HG02588 (cell line): ENCODE measurements around the gene RIMKLA.

Source experiments
- ATAC-seq: cut with Tn5 transposase; IDR thresholded peaks from one replicate; pipeline ENCODE4 v1.9.1; 2021; ENCODE audit warnings: mild to moderate bottlenecking, moderate library complexity; ENCODE audit not compliant: unreplicated experiment

Gene RIMKLA

DNA sequence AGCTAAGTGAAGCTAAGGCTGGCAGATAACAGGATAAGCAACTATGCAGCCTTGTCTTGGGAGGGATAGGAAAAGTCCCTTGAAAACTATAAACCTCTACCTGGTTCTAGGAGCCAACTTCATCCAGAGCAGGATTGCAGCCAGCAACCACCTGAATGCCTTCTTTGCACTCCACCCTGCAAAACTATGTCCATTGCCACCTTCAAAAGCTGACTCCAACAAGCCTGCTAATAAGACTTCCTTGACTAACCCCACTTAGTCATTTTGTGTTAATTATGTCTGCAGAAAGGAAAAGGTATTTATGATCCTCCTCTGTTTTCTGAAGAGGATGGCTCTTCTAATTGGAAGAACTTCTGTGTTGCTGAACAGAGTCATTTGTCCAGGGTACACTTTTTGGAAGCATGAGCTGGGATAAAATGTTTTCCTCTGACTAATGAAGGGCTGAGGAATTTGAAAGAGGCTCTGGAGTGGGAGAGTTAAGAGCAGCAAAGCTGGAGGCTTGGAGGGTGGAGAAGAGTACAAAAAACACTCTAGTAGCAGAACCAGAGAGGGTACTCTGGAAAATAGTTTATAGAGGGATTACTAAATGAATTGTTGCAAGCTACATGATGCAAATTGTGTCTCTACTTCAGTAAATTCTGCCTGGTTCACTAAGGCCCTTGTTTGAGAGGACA, 9.6 kb upstream of the RIMKLA start:
- no peak for ATAC-seq

DNA sequence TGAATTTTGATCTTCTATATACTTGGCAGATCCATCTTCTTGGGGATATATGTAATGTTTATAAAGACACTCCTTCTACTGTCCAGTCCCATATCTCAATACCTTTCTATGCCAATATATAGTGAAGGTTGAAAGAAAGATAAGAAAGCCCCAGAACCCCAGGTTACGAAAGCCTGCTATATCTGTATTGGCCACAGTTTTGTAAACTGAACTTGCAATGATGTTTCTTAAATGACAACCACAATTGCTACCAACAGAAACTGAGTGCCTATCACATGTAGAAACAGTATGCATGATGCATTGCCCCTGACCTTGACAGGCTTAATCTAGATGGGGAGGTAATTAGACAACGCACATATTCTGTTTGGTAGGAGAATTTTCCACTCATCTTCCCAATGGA, 7.8 kb upstream of the RIMKLA start:
- ATAC-seq, result no peak

DNA sequence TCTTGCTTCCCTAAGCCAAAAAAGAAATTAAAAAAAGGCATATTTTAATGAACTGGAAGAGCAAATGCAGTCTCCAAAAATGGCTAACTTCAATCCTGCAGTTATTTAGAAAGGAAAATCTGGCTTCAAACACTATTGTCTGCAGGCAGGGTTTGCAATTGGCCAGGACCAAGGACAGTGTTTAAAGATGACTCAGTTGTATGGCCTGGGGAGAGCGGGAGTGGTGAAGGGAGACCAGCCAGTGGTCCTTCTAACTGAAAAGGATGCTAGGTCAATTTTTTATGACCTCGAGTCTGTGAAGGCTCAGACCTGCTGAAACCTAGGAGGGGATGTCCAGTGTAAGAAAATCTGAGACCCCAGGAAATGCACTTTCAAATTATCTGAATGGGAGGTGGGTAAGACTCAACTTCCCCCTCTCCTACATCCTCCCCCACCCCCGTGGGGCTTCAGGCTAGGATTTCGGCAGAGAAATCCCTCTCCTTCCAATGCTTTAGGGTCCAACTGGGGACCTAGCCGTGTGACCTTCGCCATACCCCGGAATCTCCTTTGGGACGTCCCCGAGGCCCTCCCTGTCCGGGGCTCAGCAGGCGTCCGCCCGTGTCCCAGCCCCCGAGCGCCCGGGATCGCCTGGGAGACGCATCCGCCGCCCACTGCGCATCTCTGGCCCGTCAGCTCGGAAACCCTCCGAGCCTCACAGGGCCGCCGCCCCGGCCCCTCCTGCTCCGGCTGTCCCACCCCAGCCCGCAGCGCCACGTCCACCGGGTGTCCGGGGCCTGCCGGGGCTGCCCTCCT, 602 bp upstream of the RIMKLA start:
- peak; percentile 41 for ATAC-seq

DNA sequence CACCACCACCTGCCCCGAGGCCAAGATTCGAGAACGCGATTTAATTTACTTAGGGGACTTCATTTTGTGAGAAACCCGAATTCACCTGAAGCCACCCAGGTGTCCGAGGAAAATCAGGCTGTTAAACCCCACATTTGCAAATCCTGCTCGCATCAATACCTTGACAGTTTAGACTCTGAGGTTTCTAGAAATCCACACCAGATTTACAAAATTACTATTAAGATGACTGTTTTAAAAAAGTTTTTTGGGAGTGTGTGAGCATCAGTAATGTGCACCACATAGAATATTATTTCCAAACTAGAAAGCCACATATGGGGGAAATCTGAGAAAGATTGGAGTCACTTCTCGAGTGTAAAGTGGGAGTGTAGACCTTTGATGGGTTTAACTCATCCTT, 685 bp downstream of the RIMKLA start:
- no peak for ATAC-seq

DNA sequence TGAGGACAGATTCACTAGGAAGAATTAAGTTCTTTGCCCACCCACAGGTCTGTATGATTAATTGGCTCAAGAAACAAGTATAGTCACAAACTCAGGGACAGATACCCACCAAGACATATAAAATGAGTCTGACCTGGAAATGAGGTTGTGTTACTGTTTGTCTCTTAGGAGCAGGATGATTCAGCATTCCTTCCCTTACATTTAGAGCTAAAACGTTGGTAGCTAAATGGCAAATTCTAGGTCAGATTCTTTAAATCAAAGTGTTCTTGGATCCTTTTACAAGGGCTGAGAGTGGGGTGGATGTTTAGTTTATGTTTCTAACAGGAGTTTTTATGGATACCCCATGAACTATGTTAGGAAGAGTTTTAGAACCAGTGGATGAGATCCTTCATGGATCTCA, 4.7 kb downstream of the RIMKLA start:
- ATAC-seq, result no peak

DNA sequence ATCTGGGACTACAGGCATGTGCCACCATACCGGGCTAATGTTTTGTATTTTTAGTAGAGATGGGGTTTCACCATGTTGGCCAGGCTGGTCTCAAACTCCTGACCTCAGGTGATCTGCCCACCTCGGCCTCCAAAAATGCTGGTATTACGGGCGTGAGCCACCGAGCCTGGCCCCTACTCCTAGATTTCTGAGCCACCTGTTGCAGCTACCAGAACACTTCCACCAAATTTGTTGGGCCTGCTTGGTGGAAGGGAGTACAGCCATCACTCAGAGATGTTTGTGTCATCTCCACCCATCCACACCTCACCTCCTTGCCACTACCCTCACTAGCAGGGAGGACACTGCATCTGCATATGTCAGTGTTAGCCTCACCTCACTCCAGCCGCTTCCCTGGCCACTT, 5.5 kb downstream of the RIMKLA start:
- ATAC-seq, result no peak

DNA sequence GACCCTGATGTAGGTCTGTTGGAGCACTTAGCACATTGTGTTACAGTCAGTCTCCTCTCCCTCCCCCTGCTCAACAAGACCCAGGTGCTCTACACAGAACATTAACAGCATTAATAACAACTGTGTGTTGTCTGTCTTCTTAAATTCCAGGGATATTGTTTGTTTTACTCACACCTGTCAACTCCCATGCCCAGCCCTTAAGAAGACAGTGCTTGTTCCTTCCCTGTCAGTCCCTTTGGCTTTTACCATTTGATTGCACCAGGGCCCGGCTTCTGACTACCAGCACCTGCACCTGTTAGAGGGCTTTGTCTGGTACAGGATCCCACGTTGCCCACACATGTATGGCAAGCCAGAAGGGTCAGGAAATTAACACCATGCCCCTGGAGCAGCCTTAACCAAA, 11.7 kb downstream of the RIMKLA start:
- ATAC-seq, result no peak

DNA sequence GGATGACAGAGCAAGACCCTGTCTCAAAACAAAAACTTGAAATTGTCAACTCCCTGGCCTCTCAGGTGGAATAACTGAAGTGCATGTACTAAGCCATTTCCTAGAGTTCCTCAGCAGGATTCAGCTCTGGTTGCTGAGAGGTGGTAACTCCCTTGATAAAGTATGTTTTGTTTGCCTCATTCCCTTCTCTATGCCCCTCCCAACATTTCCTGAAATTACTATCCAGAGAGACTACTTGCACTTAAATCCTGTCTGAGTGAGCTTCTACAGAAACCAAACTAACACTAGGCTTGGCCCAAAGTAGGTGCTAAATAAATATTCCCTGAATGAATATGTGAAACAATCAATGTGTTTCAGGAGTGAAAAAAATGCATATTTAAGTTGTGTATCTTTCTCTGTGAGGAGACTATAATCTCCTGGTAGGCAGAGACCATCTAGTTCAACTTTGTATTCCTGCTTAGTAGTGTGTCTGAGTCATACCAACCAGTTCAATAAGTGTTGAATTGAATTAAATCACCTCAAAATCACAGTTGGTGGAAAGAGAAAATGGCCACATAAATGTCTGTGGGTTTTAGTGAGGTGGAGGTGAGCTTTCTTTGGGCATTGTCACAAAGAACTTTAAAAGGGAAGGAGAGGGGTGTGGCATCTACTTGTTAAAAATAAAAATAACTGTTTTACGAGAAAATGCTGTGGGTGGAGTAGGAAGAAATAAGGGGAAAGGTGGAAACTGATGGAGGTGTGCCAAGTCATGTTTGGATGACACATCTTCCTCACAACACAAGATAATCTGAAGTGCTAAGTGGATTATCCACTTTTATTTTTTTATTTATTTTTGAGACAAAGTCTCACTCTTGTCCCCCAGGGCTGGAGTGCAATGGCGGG, 12.6 kb downstream of the RIMKLA start:
- ATAC-seq, result no peak

DNA sequence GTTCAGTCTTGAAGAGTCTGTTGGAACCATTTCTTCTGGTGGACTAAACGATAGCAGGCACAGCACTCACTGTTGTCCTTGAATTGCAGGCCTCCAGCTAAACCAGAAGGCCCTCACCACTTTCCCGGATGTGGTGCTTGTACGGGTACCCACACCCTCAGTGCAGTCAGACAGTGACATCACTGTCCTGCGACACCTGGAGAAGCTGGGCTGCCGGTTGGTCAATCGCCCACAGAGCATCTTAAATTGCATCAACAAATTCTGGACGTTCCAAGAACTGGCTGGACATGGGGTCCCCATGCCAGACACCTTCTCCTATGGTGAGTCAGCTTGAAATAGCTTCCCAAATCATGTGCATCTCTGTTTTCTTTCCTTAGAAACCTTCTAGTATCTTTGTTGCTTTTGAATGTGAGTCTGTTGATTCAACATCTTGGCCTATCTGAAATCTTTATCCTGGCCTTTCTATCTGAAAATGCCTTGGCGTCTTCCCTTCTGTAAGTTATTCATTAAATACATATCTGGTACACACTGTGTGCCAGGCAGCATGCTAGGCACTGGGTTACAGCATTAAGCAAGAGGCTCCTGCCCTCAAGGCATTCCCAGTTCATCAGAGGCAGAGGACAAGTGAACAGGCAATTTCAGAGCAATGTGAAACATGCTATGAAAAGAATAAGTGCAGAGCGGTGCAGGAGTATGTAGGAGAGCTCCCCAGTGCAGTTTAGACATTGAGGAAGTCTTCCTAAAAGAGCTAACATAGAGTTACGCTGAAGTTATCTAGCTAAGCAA, 18.9 kb downstream of the RIMKLA start:
- ATAC-seq, result no peak

DNA sequence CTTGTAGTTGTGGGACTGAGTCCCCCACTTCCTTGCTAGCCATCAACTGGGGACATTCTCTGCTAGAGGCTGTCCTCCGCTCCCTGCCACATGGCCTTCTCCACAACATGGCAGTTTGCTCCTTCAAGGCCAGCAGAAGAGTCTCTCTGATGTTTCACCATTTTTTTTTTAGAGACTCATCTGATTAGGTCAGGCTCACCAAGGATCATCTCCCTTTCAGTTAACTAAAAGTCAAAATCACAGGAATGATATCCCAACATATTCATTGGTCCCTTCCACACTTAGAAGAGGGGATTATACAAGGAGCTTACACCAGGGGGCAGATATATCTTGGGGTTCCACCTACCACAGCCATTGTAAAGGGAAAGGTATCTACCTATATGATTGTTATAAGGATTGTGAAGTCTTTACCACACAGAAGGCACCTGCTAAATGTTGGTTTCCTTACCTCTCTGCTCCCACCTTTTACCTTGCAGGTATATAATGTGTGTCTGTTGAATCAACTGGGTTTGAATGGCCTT, 23.3 kb downstream of the RIMKLA start:
- no peak for ATAC-seq

DNA sequence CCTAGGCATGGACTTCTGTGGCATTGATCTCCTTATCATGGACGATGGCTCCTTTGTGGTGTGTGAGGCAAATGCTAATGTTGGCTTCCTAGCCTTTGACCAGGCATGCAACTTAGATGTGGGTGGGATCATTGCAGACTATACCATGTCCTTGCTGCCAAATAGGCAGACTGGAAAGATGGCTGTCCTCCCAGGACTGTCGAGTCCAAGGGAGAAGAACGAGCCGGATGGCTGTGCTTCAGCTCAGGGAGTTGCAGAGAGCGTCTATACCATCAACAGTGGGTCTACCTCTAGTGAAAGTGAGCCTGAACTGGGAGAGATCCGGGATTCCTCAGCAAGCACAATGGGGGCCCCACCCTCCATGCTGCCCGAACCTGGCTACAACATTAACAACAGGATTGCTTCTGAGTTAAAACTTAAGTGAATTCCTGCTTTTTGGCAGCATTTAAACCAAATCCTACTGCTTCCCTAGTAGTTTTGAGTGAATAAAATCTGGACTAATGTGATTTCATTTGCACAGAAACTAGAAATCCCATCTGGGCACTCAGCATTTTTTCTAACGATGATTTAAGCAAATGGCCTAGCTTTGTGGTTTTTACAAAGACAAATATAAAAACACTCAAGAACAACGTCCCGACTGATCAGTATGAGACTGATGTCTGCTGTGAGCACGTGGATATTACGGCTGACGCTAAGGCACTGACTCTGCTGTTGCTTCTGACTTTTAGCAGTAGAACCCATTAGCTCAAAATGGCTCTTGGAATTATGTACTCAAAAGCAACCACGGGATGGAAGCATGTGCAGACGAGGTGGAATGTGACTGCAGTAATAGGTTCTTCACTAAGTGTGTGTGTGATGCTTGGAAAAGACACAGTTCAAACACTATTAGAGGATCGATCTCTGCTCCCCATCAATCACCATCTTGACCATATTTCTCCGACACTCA, 34.2 kb downstream of the RIMKLA start:
- no peak for ATAC-seq

DNA sequence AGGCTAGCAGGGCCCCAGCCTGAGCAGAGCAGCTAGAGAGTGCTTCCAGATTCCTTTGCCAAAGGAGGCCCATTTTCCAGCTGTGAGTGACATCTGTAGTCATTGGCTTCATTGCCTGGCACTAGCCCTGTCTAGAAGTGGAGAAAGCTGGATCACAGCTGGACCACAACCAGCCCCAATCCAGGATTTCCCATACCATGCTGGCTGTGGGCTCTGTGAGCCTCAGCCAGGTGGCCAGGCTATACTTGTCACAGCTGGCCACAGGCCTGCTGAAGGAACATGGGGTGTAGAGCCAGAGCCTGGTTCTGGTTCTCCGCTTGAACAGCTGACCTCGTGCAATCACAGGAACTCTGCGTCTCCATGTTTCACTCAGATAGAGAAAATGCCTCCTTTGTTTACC, 36.6 kb downstream of the RIMKLA start:
- no peak for ATAC-seq

DNA sequence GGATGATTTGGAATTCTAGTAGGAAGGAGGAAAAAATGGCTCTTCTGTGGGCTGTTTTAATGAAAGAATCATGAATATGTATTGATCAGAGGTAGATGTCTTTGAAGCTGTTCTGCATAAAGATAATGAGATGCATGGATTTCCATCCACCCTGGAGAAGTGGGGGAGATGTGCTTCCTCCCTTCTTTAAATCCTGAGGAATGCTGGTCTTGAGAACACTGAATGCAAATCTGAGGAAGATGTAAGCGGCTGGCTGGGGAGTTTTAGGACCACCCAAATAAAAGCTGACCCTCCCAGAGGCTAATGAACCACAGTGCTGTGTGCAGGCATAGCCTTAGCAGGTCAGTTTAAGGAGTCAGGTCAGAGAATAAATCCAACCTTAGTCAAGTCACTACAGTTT, 37.9 kb downstream of the RIMKLA start:
- ATAC-seq, result no peak

DNA sequence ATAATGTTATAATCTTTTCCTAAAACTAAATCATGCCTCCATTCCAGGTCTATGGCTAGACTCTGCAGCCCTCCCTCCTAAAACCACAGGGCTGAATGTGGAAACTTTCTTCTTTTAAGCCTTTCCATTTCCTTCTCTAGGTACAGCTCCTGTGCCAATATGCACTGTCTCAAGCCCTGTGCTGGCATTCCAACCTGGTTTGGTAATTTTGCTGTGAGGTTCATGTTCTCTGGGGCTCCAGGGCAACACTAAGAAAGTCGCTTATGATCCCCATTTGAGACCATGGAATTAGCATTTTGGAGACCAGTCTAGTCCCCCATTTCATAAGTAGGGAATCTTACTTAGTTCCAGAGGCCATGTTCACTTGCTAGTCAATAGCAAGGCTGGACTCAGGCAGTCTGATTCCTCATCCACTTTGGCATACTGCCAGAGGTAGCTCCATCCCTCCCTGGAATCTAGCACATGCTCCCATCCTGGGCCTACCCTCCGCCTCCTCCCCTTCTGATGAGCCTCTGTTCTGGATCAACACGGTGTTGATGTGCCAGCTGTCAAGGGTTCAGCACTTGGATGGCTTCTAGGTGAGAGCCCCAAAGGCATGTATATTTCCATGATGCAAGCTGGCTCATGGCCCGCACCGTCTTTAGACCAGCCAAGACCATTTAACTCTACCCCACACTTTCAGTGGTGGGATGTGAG, 38.7 kb downstream of the RIMKLA start:
- no peak for ATAC-seq

DNA sequence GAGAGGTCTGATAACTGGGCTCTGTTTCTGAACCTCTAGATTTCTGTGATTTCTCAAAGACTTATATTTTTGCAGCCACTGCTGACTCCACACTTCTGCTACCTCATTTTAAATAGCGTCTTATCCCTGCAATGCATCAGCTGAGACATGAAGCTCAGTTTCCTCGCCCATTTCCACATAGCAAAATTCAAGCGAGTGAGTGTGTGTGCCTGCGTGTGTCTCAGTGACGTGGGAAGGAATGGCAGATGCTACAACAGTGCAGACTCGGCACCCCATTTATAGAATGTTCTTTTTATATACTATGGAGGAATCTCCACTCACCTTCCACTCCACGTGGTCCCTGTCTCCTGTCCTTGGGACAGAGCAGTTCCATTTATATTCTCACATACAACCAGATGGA, 39.5 kb downstream of the RIMKLA start:
- no peak for ATAC-seq

DNA sequence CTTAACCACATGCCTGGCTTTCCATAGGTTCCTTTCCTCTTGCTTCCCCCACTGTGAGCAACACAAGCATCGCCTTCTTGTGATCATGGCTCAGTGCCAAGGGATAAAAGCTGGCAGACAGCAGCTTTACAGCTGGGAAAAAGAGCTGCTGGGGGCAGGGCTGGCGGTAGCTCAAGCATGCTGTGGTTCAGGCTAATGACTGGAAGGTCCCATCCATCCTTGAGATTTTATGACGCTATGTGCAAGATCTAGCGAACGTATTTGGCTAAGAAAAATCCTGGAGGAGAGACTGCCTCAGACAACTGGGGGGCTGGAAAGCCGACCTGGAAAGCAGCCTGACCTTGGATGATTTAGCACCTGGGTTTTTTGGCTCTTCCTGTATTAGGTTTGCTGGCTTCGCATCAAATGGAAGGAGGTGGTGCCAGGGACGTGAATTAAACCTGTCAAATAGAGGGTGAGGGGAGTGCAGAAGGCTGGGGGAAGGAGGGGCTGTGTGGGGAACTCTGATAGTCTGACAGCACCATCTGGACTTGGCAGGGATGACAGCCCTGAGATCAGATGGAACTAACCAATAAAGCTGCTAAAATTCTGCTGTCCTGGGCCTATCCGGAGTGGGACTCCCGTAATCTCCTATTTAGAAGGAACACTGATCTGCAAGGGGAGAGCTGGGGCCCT, 40.5 kb downstream of the RIMKLA start:
- no peak for ATAC-seq

DNA sequence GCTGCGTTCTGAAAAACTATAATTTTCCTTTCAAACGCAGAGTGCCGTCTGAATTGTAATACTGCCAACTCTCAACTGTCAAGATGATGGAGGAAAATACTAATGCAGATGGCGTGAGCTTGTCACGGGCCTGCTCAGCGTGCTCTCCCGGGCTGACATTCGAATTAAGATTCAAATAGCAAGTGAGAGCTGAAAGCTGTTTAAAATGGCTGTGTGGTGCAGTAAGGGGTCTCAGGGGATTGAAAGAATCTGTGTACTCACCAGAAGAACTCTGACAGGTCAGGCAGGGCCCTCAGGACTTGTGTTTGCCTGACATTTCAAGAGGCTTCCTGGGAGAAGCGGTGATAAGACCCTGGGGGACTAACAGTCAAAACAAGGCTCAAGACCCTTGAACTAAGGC, 42.1 kb downstream of the RIMKLA start:
- no peak for ATAC-seq

DNA sequence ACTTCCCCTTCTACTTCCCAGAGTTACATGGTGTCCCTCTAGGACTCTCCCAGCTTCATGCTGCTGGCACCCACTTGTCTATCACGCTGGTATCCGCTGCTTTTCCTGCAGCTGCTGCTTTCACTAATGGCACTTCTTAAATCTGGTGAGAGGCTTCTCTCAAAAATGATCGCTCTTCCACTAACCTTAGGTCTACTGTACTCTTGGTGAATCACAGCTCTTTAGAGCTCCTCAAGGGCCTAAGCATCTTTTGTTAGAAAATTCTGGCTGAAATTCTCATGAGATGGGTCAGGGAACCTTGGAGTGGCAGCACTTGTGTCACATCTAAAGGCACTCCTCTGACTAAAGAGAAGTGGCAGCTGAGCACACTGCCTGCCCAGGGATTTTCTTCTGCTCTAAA, 43.1 kb downstream of the RIMKLA start:
- no peak for ATAC-seq
